DMS114 treated with DMSO at 0.1 percent for 48 hours (cell line): ENCODE results near the gene OGFOD2.
A peak's percentile ranks its signal among the peaks of the same experiment; 100 is the strongest.

Experiments
- DNase-seq: peaks from one replicate; lab custom pipeline; 2025; ENCODE audit not compliant: unreplicated experiment; lab: John Stamatoyannopoulos, UW

Gene OGFOD2

DNA sequence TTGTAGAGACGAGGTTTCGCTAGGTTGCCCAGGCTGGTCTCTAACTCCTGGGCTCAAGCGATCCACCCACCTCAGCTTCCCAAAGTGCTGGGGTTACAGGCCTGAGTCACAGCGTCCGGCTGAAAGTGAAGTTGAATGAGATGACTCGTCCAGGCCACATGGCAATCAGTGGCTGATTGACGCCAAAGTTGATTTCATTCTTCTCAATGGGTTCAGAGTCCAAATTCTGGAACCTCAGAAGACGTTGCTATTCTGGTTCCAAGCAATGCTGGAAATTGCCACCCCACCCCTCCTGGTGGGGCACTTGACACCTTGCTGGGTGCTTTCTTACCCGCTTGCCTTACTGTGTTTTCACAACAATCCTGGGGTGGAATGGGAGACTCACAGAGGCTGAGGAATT, 23.6 kb upstream of the OGFOD2 start:
- no peak for DNase-seq

DNA sequence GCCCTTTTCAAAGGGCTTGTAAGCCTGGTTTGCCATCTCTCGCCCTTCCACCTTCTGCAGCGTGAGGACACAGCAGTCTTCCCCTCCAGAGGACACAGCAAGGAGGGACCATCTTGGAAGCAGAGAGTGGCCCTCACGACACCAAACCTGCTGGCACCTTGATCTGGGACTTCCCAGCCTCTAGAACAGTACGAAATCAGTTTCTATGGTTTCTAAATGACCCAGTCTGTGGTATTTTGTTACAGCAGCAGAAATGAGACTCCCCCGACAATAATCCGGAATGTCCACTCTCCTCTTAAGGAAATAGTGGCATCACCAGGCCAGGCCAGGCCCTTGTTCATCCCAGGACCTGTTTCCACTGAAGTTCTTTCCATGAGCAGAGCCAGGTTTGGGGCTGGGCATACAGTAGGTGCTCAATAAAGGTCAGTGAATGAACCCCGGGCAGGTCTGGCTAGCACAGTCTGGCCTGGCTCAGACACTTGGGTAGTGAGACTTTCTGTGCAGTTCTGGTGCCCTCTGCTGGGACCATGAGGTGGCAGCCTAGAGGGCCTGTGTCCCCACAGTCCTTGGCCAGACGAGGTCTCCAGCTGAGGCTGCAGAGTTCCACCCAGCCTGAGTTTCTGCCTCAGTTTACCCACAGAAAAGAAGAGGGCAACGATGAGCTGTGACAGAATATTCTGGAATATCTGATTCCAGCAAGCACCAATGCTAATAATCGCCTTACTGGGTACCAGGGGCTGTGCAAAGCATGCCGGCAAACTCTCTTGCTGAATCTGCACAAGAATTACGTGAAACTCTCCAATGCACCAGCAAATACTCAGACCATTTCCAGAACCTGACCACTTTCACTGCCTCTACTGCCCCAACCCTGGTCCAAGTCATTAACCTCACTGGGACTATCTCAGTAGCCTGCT, 22.8 kb upstream of the OGFOD2 start:
- DNase-seq = peak; percentile 52

DNA sequence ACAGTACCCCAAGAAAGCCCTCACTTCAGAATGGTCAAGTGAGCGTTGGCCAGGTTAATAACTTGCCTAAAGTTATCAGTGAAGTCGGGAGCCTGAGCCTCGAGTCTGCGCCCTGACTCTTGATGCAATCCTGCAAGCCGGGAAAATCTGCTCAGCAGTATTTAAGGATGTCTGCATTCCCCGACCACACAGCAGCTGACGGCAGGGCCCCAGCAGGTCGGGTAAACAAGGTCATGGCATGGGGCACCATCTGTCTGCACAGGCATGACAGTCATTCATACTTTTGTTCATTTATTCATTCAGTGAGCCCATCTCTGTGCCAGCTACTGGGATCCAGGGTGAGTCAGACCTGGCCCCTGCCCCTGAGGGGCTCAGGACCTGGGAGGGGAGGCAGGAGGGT, 19.9 kb upstream of the OGFOD2 start:
- no peak for DNase-seq

DNA sequence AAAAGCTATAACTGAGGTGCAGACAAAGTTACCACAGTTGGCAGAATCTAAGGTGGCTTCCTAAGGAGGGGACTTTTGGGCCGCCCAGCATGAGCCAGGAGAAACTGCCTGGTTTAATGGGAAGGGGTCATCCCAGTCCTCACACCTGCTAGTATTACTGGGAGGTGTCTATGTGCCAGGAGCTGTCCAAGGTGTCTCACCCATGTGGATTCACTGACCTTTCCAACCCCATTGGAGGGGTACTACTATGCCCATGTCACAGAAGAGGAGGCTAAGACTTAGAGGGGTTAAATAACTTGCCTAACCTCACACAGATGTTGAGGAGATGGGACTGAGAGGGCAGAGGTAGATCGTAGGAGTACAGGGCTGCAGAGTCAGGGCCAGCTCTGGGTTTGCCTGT, 19.0 kb upstream of the OGFOD2 start:
- no peak for DNase-seq

DNA sequence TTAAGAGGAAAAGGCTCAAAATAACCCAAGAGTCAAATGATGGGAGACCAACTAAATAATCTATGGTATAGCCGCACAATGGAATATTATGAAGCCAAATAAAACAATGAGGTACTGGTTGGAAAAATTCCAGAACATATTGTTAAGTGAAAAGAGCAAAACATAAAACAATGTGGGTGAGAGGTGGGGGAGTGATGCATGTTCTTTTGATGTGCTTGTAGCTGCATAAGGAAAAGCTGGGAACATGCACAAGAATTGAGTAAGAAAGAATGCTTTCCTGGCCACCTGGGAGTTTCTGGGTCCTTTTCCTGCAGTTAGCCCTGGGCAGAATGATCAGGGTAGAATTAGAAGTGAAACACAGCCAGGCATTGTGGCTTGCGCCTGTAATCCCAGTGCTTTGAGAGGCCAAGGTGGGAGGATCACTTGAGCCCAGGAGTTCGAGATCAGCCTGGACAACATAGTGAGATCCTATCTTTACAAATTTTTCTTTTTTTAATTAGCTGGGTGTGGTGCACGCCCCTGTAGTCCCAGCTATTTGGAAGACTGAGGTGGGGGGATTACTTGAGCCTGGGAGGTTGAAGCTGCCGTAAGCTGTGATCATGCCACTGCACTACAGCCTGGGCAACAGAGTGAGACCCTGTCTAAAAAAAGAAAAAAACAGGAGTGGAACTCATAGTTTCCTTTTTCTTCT, 16.7 kb upstream of the OGFOD2 start:
- DNase-seq = no peak

DNA sequence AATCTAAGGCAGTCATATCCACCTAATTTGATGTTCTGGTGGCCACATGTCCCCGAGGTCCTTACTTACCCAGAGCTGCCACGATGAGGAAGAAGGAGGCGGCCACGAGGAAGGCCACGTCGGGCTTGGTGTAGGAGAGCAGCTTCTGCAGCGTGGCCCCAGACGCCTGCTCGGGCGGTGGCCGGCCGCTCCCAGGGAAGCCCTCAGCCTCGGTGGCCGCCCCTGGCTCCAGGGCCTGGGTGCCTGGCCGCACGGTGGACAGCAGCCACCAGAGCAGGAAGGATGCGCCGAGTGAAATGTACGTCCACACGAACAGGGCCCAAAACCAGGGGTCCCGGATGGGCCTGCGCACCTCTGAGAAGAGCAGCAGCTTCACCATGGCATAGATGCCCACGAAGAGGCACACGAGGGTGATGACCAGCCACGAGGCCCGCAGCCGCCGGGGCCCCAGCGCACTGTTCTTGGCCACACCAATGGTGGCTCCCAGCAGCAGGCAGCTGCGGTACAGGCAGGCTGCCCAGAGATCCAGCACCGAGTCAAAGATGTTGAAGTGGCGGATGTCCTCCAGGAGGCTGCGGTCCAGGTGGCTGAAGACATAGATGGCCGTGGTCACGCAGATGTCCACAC, 15.4 kb upstream of the OGFOD2 start:
- no peak for DNase-seq

DNA sequence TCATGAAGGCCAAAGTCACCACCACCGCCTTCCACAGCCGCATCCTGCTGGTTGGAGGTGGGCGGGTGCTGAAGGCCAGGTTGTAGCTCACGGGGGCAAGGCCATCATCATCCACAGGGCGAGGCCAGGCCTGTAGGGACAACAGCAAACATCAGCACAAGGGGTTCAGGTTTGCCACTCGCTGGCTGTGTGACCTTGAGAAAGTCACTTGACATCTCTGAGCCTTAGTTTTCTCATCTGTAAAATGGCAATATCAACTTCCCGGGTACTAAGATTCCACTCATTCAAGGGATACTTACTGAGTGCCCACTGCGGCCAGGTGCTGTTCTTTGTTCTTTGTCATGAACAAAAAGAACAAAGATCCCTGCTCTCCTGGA, 14.9 kb upstream of the OGFOD2 start:
- no peak for DNase-seq

DNA sequence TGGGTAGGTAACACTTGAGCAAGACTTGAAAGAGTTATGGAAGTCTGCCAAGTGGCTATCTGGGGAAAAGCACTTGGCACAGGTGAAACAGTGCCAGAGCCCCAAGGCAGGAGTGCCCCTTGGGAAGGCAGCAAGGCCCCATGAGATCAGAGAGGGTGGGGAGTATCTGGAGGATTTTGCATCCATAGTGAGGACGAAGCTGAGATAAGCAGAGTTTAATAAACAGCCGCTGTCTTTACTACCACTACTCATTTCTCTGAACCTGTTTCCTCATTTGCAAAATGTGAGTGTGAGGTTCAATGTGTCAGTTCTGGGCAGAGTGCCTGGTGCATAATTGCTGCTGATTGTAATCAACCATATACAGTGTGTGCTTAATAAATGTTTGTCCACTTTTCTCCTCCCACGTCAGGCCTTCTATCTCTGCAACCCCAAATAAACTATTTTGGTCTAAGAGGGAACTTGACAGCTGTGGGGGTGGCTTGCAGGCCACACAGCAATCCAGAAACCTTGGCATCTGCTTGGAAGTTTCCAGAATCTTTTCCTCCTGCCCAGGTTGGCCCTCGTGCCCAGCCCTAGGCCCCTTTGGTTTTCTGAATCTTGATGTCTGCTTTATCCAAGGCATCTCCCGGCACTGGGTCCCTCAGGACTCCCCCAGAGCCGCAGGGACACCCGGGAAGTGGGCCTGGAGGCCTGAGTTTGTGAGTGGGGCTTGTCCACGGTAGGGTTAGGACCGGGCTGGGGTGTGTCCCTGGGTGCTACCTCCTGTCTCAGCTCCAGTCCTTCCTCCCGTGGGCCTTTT, 13.3 kb upstream of the OGFOD2 start:
- no peak for DNase-seq

DNA sequence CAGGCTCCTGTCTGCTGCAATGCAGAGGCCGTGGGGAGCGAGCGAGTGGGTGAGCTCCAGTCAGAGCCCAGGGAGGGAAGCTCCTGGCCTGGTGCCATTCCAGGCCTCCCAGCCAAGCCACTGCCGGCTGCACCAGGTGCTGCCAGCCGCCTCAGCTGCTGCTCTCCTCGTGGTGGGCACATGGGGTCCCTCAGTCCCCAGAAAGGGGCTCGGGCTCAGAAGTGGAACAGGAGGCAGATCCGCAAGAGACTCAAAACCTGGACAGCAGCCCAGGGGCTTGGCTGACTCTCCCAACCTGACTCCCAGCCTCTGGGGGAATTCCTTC, 11.1 kb upstream of the OGFOD2 start:
- DNase-seq = no peak

DNA sequence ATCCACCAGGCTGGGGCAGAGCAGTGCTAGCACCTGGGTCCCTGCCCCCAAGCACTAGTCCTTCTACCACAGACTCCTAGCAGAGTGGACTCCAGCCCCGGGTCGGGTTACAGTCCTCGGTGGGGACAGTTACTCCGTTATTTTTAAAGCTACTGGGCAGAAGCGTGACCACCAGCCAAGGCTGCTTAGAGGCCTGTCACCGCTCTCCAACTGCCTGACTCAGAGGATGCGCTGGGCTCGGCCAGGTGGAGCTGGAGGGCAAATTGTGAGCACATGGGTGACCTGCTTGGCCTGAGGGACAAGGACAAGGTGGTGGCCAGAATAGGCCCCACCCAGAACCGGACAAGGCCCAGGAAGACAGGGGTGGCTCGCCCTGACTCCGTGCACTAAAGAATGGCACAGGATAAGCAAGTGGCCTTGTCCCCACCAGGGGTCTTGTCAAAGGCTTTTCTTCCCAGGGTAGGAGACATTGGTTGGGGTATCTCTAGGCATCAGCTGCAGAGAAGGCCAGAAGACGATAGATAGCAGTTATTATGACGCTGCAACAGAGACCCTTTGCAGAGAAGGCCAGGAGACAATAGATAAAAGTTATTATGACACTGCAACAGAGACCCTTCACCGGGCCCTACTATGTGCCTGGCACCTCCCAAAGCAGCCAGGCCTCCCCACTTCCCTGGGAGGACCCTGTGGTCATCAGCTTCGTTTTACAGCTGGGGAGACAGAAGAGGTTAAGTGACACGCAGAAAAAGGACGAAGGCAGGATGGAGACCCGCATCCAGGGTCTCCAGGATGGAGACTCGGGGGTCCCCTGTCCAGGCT, 10.4 kb upstream of the OGFOD2 start:
- DNase-seq = no peak

DNA sequence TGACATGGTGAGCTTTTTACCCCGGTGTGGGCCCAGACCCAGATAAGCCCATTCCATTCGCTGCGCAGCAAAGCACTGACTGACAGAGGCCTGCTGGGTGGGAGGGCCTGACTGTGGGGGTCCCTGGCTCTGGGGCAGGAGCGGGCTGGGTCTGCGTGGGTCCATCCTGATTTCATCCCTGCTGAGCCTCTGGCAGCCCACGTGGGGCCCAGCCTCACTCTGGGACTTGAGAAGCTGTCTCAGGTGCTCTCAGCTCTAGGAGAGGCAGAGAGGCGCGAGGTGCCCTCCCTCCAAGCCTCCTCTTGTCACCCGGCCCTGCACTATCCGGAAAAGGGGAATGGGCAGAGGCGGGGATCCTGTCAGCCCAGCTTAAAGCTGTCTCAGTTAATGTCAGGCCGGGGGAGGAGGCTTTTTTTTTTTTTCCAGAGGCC, 9.7 kb upstream of the OGFOD2 start:
- DNase-seq = no peak

DNA sequence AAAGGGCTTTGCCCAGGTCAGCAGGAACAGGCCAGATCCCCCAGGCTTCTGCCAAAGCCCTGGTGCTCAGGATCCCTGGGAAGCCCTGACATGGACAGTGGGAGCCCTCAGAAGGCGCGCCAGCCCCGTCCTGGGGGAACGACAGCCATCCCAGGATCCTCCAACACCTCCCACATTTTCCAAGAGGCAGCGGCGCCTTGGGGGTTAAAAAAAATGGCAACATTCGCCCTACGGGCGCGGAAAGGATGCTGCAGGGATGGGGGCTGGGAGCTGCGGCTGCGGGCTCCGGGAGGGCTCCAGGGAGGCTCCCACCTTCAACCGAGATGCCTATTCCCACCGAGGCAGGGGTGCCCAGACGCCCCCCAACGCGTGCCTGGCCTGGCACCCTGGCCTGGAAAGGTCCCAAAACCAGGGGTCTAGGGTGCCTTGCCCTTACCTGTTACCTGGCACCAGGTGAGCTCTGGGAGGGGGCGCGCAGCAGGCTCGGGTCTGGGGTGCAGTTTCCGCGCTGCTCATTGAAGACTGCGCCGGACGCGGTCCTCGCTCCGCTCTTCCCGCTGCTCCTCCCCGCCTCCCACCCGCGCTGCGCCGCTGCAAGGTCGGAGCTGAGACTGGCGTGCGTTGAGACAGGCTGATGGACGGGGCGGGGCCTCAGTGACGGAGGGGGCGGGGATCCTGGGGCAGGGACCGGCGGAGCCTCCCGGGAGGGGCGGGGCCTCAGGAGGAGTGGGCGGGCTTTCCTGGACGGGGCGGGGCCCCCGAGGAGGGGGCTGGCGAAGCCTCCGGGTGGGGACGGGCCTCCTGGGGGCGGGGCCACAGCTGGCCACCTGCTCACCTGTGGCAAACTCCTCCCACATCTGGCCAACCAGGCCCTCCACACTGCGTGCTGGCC, 8.9 kb upstream of the OGFOD2 start, which contains the start of gene ABCB9:
Gene ABCB9 (minus strand): TSS at position 613 of the 892 bp plus-strand sequence. CDS start 6,228 bp downstream, outside the sequence.
- peak; percentile 78 for DNase-seq

DNA sequence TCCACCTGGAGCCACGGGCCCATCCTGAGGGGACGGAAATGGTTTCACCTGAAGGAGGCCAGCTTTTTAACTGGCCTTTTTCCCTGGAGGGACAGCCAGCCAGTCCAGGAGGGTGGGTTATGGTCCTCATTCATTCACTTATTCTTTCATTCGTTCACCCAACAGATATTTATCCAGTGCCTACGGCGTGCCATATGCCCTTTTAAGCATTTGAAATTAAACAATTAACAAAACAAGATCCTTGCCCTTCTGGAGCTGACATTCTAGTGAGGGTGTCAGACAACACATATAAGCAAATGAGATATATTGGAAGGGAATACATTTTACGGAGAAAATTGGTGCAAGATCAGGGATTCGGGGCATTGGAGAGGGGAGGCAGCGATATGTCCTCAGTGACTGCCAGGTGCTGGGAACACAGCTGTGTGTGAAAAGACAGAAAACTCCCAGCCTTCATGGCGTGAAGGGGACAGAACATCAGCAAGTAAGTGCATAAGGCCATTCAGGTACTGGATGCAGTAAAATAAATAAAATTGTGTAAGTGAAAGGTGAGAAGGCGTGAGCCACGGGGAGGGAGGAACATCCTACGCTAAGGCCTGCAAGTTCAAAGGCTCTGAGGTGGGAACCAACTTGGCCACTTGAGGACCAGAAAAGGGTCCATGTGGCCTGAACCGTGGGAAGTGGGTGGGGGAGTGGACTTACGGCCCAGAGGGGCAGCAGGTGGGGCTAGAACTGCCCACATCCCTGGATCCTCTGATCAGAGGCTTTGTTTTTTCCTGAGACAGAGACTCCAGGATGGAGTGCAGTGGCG, 8.1 kb upstream of the OGFOD2 start:
- DNase-seq = no peak

DNA sequence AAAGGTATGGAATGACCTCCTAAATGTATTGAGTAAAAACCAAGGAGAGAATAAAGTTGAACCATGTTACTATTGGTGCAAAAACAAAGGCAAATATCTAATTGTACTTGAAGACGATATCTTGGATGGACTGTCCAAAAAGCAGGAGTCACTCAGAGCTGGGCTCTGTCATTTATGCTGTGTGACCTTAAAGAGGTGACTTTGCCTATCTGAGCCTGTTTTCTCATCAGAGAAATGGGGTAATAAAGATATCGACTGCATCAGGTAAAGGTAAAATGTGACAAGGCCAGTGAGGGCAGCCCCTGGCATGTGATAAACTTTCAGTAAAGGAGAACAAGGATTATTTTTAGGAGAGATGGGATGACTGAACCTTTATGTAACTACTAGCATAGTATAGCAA, 6.9 kb upstream of the OGFOD2 start:
- DNase-seq = no peak

DNA sequence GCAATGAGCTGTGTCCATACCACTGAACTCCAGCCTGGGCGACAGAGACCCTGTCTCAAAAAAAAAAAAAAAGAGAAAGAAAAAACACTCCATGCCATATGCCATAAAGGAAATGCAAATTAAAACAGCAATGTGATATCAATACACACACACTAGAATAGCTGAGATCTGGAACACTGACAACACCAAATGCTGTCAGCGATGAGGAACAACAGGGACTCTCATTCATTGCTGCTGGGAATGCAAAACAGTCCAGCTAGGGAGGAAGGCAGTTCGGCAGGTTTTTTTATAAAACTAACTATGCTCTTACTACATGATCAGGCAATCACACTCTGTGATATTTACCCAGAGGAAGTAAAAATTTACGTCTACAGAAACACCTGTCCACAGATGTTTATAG, 5.4 kb upstream of the OGFOD2 start:
- DNase-seq = no peak

DNA sequence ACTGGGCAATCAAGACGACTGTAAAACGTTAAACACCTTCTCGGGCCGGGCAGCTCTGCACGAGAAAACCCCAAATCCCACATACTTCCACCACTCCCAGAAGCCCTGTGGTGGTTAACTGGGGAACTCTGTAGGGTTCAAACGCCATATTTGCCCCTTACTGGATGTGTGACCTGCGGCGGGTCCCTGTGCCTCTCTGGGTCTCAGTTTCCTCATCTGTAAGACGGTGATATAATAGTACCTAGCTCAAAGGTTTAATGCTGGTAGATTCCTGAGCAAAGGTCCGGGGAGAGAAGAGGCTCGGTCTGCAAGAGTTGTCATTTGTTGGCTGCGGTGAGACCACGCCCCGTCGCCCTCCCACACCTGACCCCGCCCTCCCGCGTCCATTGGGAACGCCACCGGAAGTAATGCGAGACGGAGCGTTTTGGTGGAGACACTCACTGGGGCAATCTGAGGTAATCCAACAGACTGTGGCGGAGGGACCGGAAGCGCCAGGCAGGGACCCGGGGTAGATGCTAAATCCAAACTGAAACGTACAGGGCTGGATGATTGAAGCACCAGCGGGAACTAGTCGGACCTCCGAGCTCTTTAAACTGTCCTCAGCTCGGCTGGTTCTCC, 661 bp upstream of the OGFOD2 start:
- peak; percentile 96 for DNase-seq

DNA sequence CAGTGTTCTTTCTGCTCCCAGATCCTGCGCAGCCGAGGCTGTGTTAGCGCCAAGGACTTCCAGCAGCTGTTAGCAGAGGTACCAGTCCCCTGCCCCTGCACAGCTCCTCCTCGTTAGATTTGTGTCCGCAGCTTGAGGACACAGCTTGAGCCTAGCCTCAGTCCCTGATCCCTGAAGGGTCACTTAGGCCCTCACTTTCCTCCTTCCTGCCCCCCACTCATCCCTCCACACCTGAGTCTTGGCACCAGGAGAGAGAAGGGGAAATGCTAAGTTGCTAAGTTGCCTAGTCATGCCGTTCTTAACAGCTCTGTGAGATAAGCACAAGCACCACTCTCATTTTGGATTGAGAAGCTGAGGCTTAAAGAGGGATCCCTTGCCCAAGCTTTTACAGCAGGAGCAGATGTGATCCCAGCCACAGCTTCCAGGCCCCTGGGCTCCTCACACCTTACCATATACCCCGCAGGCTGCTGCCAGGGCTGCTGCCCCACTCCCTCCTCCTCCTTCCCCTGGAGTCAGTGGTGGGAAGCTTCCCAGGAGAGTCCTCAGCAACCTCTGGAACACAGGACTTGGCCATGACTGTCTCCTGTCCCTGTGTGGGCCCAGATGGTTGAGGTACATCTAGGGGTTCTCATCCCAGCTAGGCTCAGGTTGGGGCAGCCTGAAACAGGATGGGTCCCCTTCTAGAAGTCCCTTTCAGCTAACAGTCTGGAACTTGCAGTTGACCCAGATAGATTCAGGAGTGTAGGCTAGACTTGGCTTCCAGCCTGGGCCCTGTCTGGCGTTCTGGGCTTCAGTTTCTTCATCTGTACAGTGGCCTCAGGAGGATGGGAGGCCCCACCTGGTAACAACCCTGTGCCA, 975 bp downstream of the OGFOD2 start:
- DNase-seq = no peak
